ENCODE measurements around the gene FAM124B. TPM values are rescaled to one million over a fixed set of nuclear protein-coding genes. Genes with fewer than 3 reads are reported as not detected.

FAM124B gene
- total RNA-seq, 4 donors from 2014 or later = 0.41 to 0.95 (median 0.60) TPM; not detected in 1

- TF ChIP-seq CTCF (IDR thresholded peaks at IDR 0.05) (no peak), POLR2A (IDR thresholded peaks at IDR 0.05) (no peak), POLR2AphosphoS5 (IDR thresholded peaks at IDR 0.05) (no peak), EP300 (IDR thresholded peaks at IDR 0.05; ENCODE audit: low read depth) (no peak)
- Histone ChIP-seq H3K27me3 (no peaks in the 10 kb centered on the region), H3K36me3 (no peaks in the 10 kb centered on the region), H3K4me3 (no peak overlapping the region), H3K4me1 (no peaks in the 10 kb centered on the region), H3K27ac (no peak overlapping the region), H3K9me3 (no peaks in the 10 kb centered on the region)
- DNase-seq = no peak
- WGBS, 2 donors (ENCODE audit: low coverage in 1 of 2) = 93 to 94% methylated on average over 2 to 5 of the region's 5 CpGs
- intact Hi-C loops (cut with DNase I; ENCODE audit: low total_unique reads) = no loop called here
- in situ Hi-C loops (cut with MboI; ENCODE audit: low pct_ligation_motif_present in 1 of 4, low pct_unique_long_range_greater_than_20kb in 1 of 4, low sequenced_read_pairs in 3 of 4) = no loop called here
Measured at GRCh38 chr2:224416656-224417360, 14.9 kb upstream of the FAM124B start.

DNA sequence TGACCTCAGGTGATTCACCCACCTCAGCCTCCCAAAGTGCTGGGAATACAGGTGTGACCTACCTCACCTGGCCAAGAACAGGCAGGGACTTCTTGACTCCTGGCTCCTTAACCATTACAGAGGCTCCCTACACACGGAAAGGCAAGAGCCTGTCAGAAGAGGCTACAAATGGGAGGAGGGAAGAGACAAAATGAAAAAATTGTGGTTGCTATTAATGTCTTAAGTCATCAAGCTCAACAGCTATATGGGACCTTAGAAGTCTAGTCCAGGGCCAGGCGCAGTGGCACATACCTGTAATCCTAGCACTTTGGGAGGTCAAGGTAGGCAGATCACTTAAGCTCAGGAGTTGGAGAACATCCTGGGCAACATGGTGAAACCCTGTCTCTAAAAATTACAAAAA is 11.5 kb upstream of the FAM124B start:
- in situ Hi-C loops (cut with MboI; ENCODE audit: low pct_ligation_motif_present in 1 of 4, low pct_unique_long_range_greater_than_20kb in 1 of 4, low sequenced_read_pairs in 3 of 4) (no loop called here), intact Hi-C loops (cut with DNase I; ENCODE audit: low total_unique reads) (no loop called here)
- TF ChIP-seq EP300 (IDR thresholded peaks at IDR 0.05; ENCODE audit: low read depth) (no peak), POLR2AphosphoS5 (IDR thresholded peaks at IDR 0.05) (no peak), CTCF (IDR thresholded peaks at IDR 0.05) (no peak), POLR2A (IDR thresholded peaks at IDR 0.05) (no peak)
- Histone ChIP-seq H3K9me3 (no peaks in the 10 kb centered on the region), H3K27me3 (no peaks in the 10 kb centered on the region), H3K27ac (no peak overlapping the region), H3K4me1 (no peaks in the 10 kb centered on the region), H3K36me3 (no peaks in the 10 kb centered on the region), H3K4me3 (no peak overlapping the region)
- WGBS, 2 donors (ENCODE audit: low coverage in 1 of 2) = 93% methylated on average over 2 of the region's 2 CpGs; no CpG with 5 or more reads in 1 of the 2 donors
- no peak for DNase-seq

DNA sequence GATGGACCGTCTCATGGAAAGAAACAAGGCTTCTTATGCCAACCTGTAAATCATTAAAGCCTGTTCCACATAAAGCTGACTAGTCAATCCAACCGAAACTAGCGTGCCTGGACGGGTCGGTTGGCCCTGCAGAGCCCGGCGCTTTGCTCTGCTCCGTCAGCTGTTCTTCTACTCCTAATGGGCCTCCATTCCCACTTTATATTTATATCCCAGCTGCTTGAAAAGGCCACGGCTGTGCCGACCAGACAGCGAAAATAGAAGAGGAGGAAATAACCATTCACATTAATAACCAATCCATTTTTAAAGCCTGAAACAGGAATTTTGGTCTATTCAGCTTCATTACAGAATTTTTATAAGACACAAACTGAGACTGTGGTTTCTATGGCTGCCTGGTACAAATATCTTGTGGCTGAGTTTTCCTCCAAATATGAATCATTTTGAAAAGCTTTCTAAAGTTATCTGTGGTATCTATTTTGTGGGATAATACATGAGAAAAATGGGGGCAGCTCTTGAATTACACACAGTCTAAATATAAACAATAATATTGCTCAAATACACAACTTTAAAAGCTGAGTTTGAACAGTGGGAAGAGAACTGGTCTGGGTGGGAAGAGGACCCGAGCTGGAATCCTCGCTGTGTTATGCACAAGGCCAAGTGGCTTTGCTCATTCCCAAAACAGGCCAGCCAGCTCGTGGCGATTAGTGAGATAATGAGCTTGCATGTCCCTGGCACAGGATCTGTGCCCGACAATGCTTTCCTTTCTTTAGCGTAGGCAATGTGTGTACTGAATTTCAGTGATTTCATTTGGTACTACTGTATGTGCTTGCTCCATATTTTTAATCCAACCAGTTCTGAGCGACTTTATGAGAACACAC is 10.5 kb upstream of the FAM124B start:
- Histone ChIP-seq H3K36me3 (no peaks in the 10 kb centered on the region), H3K4me1 (no peaks in the 10 kb centered on the region), H3K4me3 (no peak overlapping the region), H3K27me3 (no peaks in the 10 kb centered on the region), H3K9me3 (no peaks in the 10 kb centered on the region), H3K27ac (peak overlapping the region in 1 of 4 donors; percentile 9)
- in situ Hi-C loops (cut with MboI; ENCODE audit: low pct_ligation_motif_present in 1 of 4, low pct_unique_long_range_greater_than_20kb in 1 of 4, low sequenced_read_pairs in 3 of 4) (no loop called here), intact Hi-C loops (cut with DNase I; ENCODE audit: low total_unique reads) (no loop called here)
- no peak for DNase-seq
- 65 to 67% methylated on average over 8 to 18 of the region's 18 CpGs for WGBS, 2 donors (ENCODE audit: low coverage in 1 of 2)
- TF ChIP-seq POLR2AphosphoS5 (IDR thresholded peaks at IDR 0.05) = no peak
- TF ChIP-seq EP300 (IDR thresholded peaks at IDR 0.05; ENCODE audit: low read depth) = no peak
- no peak for TF ChIP-seq POLR2A (IDR thresholded peaks at IDR 0.05)
- no peak for TF ChIP-seq CTCF (IDR thresholded peaks at IDR 0.05)

DNA sequence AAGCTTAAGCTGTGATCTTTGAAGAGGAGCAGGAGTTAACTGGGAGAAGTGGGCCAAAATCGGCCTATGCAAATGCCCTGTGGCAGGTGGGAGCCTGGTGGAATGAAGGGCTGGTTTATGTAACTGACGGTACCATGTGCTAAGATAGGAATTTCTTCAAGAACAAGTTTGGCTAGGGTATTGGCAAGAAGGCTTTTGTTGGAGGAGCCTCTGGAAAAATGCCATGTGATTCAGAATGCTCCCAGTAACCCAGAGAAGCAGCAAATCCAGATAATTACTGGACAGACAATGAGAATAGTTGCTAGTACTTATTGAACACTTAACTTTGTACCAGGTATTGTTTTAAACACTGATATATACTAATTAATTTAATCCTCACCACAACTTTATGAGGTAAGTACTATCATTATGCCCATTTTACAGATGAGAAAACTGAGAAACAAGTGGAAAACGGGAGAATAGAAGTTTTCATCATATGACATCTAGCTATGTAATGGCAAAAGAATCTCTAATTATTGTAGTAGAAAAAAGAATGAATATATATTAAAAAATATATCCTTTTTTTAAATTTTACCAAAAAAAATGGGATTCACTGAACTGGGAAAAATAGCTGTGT is 9.1 kb upstream of the FAM124B start:
- Histone ChIP-seq H3K27ac (no peak overlapping the region), H3K36me3 (no peaks in the 10 kb centered on the region), H3K27me3 (no peaks in the 10 kb centered on the region), H3K4me1 (no peaks in the 10 kb centered on the region), H3K4me3 (no peak overlapping the region), H3K9me3 (no peaks in the 10 kb centered on the region)
- in situ Hi-C loops (cut with MboI; ENCODE audit: low pct_ligation_motif_present in 1 of 4, low pct_unique_long_range_greater_than_20kb in 1 of 4, low sequenced_read_pairs in 3 of 4) (no loop called here), intact Hi-C loops (cut with DNase I; ENCODE audit: low total_unique reads) (no loop called here)
- TF ChIP-seq POLR2AphosphoS5 (IDR thresholded peaks at IDR 0.05) = no peak
- WGBS, 2 donors (ENCODE audit: low coverage in 1 of 2) = 80 to 82% methylated on average over 3 of the region's 3 CpGs
- no peak for DNase-seq
